ENCODE data around the gene GFAP.

GFAP gene

DNA sequence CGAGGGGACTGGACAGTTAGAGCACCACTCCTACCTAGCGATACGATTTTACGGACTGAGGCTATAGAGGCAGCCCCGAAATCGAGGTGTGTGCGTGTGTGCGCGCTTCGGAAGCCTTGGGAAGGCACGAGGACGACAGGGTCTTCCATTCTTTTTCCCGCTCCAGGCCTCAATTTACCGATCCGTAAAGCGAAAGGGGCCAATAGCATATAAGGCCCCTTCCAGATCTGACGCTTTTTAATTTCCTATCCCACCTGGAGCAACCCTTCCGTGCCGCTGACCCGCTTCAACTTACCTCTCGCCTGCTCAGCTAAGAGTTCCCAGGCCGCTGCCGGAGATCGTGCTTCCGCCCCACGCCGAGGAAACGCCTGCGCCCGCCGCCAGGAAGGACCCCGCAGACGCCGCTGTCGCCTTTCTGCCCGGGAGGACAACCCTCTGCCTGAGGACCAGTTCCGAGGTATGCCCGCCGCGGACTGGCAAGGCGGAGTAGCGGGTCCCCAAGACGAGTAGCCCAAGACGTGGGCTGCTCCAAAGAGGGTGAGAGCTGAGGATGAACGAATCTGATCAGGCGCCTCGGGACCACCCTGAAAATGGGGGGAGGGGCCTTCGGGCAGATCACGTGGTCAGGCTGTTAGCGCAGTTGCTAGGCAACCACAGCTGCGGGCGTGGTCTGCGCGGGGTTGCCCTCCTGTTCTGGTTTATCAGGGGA is 16.1 kb downstream of the GFAP start, which contains the start of gene EFTUD2:
Gene EFTUD2 (minus strand): TSS at position 372 of the 709 bp plus-strand sequence. CDS start 4,924 bp downstream, outside the sequence.
- DNase-seq (ENCODE audit: low read depth) = peak; percentile 86

DNA sequence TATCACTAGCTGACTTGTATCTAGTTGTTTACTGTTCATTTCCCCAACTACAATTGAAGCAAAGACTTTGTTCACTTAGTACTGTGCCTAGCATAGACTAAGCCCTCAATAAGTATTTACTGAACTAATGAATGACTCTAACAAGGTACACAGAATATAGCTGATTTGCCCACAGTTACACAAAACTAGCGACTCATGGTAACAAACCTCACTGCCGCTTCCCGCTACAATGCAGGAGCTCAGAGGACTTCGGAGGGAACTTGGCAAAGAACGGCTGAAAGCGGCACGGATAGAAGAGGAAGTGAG is 16.6 kb downstream of the GFAP start:
- no peak for DNase-seq (ENCODE audit: low read depth)

DNA sequence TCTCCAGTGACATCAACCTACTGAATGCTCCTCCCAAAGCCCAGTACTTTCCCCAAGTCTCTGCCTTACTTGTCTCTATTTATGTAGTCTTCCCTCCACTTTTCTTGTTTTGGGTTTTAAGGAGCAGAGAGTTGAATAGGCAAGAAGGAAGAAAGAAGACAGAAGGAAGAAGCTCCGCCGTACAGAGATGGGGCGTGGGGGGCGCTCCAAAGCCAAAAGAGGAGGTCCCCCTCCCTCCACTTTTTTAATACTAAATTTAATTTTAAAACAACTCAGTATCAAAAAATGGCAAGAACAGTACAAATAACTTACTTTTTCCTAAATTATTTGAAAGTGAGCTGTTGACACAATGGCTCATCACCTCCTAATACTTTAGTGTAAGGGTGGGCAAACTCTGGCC is 20.7 kb downstream of the GFAP start:
- DNase-seq (ENCODE audit: low read depth) = no peak

- DNase-seq (ENCODE audit: low read depth) = no peak
Measured at GRCh38 chr17:44892250-44892649, 23.1 kb downstream of the GFAP start.

GRCh38 chr17:44889003-44889402 is 26.3 kb downstream of the GFAP start:
- DNase-seq (ENCODE audit: low read depth) = no peak

DNA sequence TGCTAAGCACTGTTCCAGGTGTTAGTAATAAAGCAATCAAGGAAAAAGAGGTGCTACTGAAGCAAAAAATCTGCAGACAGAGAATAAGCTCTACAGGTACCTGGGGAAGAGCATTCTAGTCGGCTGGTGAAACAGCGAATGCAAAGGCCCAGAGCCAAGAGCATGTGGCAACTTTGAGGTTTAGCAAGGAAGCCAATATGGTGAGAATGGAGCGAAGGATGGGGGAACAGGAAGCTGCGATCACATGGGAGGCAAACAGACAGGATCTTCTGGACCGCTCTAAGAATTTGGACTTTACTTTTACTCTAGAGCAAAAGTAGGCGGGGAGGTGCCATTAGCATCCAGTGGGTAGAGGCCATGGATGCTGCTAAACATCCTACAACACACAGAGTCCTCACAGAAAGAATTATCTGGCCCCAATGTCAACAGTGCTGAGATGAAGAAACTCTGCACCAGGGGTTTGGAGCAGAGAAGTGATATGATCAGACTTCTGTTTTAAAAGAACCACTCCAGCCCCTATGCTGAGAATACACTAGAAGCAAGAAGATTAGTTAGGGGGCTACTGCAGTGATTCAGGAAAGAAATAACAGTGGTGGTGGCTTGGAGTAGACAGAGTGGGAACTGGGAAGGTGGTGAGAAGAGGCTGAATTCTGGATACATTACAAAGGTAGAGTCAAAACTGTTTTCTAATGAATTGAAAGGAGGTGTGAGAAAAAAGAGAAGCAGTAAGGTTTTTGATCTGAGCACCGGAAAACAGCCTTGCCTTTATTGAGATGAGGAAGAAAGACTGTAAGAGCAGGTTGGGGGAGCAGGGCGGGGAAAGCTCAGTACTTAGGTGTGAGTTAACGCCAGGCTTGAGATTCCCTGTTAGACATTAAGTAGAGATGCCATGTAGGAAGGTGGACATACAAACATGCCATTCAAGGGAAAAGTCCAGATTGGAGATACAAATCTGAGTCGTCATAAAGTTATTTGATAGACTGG is 27.0 kb downstream of the GFAP start:
- no peak for DNase-seq (ENCODE audit: low read depth)

- DNase-seq (ENCODE audit: low read depth) = no peak
Measured at GRCh38 chr17:44887016-44887415, 28.3 kb downstream of the GFAP start.

- DNase-seq (ENCODE audit: low read depth) = no peak
Measured at GRCh38 chr17:44884941-44885340, 30.4 kb downstream of the GFAP start.

DNA sequence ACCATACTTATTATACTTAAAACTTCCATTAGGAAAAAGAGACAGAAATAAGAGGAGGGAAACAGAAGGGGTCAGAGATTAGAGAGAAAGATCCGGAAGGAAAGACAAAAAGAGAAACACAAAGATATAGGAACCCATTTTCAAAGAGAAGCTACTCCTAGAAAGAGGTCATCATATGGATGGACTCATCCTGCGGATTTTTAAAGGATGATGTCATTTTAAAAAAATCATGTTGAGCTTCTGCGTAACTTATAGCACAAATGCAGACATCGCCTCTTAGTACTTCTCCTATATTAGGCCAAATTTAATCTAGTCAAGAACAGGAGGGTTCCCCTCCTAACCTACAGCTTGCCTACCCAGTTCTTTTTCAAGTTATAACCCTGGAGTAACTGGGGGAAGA is 34.2 kb downstream of the GFAP start:
- no peak for DNase-seq (ENCODE audit: low read depth)

- no peak for DNase-seq (ENCODE audit: low read depth)
Measured at GRCh38 chr17:44880062-44880461, 35.2 kb downstream of the GFAP start.

- no peak for DNase-seq (ENCODE audit: low read depth)
Measured at GRCh38 chr17:44879376-44879775, 35.9 kb downstream of the GFAP start.

GRCh38 chr17:44878627-44879221 is 36.6 kb downstream of the GFAP start:
- no peak for DNase-seq (ENCODE audit: low read depth)

- DNase-seq (ENCODE audit: low read depth) = no peak
Measured at GRCh38 chr17:44877121-44877520, 38.2 kb downstream of the GFAP start.

DNA sequence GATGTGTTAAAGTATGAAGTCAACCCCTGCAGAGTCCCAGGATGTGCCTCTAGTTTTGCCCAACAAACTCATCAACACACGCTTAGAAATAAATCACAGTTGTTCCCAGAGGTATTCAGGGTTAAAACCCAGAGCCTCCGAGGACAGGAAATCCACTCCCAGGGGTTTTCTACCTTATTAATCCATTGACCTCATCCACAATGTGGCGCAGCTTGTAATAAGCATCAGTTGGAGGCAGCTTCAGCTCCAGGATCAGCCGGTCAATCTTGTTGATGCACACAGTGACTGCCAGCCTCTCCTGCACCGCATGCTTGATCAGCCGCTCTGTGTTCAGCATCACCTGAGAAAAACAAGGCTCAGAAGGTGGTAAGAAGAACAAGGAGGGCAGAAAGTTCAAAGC is 39.5 kb downstream of the GFAP start:
- no peak for DNase-seq (ENCODE audit: low read depth)

DNA sequence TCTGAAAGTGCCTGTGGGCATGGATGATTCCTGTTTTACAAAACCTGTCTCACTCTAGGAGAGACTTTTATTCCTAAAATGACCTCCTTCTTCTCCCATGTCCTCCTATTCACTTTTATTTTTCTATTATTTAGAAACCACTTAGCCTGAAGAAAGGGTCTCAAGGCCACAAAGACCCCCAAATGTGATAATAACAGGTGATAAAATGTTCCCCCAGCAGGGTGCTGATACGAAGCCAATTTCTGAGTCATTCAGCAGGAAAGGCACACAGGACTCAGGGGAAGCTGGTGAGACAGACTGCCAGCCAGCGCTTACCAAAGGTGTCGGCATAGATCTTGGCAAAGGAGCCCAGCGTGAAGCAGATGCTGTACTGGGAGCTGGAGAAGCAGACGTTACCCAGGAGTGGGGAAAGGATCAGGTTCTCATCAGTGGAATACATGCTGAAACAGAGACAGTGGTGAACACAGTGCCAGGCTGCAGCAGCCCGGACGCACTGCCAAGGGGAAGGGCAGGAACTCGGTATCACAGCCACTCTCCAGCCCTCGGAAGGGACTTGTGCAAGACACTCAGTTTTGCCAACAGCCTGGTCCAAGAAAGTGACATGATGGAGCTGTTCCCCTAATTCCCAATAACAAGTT is 43.0 kb downstream of the GFAP start:
- no peak for DNase-seq (ENCODE audit: low read depth)

DNA sequence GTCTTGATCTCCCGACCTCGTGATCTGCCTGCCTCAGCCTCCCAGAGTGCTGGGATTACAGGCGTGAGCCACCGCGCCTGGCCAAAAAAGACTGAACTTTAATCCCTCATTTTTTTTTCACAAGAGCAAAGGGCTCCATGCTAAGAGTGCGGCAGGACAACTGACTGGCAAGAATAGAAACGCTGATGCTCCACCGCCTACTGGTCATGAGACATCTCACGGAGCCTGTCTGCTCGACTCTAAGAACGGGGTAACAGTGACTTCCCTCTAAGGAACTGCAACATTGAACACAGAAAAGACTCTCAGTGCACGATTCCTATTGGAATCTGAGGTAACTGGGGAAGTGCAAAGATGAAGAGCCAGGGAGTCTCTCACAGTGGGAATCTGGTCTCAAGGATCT is 43.7 kb downstream of the GFAP start:
- DNase-seq (ENCODE audit: low read depth) = no peak

- DNase-seq (ENCODE audit: low read depth) = no peak
Measured at GRCh38 chr17:44867841-44868240, 47.5 kb downstream of the GFAP start.

DNA sequence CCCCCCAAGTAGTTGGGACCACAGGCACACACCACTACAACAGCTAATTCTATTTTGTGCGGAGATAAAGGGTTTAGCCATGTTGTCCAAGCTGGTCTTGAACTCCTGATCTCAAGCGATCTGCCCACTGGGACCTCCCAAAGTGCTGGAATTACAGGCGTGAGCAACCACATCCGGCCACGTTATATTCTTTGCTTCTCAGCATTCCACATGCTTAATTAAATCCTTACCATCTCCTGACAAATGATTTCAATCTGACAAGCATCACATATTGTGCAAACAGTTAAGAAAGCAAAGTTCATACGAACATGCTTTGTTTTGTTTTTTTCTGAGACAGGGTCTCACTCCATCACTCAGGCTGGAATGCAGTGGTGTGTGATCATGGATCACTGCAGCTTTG is 49.4 kb downstream of the GFAP start:
- DNase-seq (ENCODE audit: low read depth) = no peak

DNA sequence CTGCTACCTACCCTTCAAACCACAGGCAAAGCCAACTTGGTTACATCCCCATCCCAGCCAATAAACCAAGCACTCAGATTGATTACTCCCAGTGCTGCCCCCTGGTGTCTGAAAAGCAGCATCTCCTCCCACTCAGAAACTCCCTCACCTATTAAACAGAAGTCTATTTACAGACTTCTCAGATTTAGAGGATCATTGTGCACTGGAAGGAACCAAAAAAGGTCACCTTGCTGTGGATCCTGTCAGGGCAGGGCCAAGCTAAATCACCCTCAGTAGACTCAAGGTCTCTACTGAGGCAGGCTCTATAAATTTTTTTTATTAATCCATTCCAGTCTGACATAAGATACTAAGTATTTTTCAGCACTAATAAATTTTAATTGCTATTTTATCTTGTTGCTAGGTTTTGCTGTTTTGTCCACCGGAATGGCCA is 50.1 kb downstream of the GFAP start:
- DNase-seq (ENCODE audit: low read depth) = peak; percentile 64

- DNase-seq (ENCODE audit: low read depth) = no peak
Measured at GRCh38 chr17:44864831-44865230, 50.5 kb downstream of the GFAP start.

- DNase-seq (ENCODE audit: low read depth) = no peak
Measured at GRCh38 chr17:44863061-44863918, 52.0 kb downstream of the GFAP start.
